ENCODE results near the gene LASP1NB.

Gene LASP1NB

DNA sequence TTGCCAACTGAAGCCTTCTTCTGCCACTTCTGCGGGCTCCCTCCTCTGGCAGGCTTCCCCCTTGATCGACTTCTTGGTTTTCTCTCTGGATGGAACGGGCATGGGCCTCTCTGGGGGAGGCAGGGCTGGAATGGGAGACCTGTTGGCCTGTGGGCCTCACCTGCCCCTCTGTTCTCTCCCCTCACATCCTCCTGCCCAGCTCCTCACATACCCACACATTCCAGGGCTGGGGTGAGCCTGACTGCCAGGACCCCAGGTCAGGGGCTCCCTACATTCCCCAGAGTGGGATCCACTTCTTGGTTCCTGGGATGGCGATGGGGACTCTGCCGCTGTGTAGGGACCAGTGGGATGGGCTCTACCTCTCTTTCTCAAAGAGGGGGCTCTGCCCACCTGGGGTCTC, 6.5 kb upstream of the LASP1NB start:
- intact Hi-C loops (cut with micrococcal nuclease) = no loop called here
- H3K36me3 Mint-ChIP-seq = no peaks in the 10 kb centered on the region

GRCh38 chr17:38919316-38920078, 5.9 kb upstream of the LASP1NB start:
- Histone ChIP-seq H3K36me3 (ENCODE audit: control insufficient read depth, insufficient read depth, low read length) (peaks cover 60% of the 10 kb centered on the region), H3K27ac (ENCODE audit: low read length) (no peak overlapping the region), H3K27me3 (ENCODE audit: control insufficient read depth, insufficient read depth, low read length) (no peaks in the 10 kb centered on the region), H3K4me1 (ENCODE audit: control insufficient read depth, insufficient read depth, low read length) (peaks cover 22% of the 10 kb centered on the region), H3K9me3 (ENCODE audit: control insufficient read depth, insufficient read depth, low read length) (no peaks in the 10 kb centered on the region), H3K4me3 (ENCODE audit: low read length) (no peak overlapping the region)
- peak overlapping the region; percentile 58 to 78 for H3K27ac Mint-ChIP-seq
- DNase-seq (no peak), ATAC-seq (no peak)
- peaks cover 28 to 58% of the 10 kb centered on the region in 2 donors for H3K4me1 Mint-ChIP-seq
- WGBS (ENCODE audit: insufficient coverage) = 97% methylated on average over 16 of the region's 16 CpGs
- H3K36me3 Mint-ChIP-seq = no peaks in the 10 kb centered on the region
- H3K9me3 Mint-ChIP-seq = no peaks in the 10 kb centered on the region
- intact Hi-C loops (cut with micrococcal nuclease) = no loop called here
- TF ChIP-seq, protein P1, sequence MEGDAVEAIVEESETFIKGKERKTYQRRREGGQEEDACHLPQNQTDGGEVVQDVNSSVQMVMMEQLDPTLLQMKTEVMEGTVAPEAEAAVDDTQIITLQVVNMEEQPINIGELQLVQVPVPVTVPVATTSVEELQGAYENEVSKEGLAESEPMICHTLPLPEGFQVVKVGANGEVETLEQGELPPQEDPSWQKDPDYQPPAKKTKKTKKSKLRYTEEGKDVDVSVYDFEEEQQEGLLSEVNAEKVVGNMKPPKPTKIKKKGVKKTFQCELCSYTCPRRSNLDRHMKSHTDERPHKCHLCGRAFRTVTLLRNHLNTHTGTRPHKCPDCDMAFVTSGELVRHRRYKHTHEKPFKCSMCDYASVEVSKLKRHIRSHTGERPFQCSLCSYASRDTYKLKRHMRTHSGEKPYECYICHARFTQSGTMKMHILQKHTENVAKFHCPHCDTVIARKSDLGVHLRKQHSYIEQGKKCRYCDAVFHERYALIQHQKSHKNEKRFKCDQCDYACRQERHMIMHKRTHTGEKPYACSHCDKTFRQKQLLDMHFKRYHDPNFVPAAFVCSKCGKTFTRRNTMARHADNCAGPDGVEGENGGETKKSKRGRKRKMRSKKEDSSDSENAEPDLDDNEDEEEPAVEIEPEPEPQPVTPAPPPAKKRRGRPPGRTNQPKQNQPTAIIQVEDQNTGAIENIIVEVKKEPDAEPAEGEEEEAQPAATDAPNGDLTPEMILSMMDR (IDR thresholded peaks at IDR 0.05) = no peak
- H3K4me3 Mint-ChIP-seq = no peak overlapping the region
- no peaks in the 10 kb centered on the region for H3K27me3 Mint-ChIP-seq (ENCODE audit: low read depth in 2 of 2)

More for the DNA sequence above, 6.5 kb upstream of the LASP1NB start:
- no peak overlapping the region for H3K4me3 Mint-ChIP-seq
- H3K4me1 Mint-ChIP-seq = peaks cover 34 to 64% of the 10 kb centered on the region in 2 donors
- H3K27me3 Mint-ChIP-seq (ENCODE audit: low read depth in 2 of 2) = no peaks in the 10 kb centered on the region
- Histone ChIP-seq H3K4me3 (ENCODE audit: low read length) (no peak overlapping the region), H3K4me1 (ENCODE audit: control insufficient read depth, insufficient read depth, low read length) (peaks cover 25% of the 10 kb centered on the region), H3K9me3 (ENCODE audit: control insufficient read depth, insufficient read depth, low read length) (no peaks in the 10 kb centered on the region), H3K27me3 (ENCODE audit: control insufficient read depth, insufficient read depth, low read length) (no peaks in the 10 kb centered on the region), H3K27ac (ENCODE audit: low read length) (no peak overlapping the region), H3K36me3 (ENCODE audit: control insufficient read depth, insufficient read depth, low read length) (peaks cover 65% of the 10 kb centered on the region)
- no peak for DNase-seq
- peak overlapping the region; percentile 48 to 58 for H3K27ac Mint-ChIP-seq
- 100% methylated on average over 5 of the region's 5 CpGs for WGBS (ENCODE audit: insufficient coverage)
- TF ChIP-seq, protein P1 (IDR thresholded peaks at IDR 0.05) = no peak
- H3K9me3 Mint-ChIP-seq = no peaks in the 10 kb centered on the region
- ATAC-seq = no peak

DNA sequence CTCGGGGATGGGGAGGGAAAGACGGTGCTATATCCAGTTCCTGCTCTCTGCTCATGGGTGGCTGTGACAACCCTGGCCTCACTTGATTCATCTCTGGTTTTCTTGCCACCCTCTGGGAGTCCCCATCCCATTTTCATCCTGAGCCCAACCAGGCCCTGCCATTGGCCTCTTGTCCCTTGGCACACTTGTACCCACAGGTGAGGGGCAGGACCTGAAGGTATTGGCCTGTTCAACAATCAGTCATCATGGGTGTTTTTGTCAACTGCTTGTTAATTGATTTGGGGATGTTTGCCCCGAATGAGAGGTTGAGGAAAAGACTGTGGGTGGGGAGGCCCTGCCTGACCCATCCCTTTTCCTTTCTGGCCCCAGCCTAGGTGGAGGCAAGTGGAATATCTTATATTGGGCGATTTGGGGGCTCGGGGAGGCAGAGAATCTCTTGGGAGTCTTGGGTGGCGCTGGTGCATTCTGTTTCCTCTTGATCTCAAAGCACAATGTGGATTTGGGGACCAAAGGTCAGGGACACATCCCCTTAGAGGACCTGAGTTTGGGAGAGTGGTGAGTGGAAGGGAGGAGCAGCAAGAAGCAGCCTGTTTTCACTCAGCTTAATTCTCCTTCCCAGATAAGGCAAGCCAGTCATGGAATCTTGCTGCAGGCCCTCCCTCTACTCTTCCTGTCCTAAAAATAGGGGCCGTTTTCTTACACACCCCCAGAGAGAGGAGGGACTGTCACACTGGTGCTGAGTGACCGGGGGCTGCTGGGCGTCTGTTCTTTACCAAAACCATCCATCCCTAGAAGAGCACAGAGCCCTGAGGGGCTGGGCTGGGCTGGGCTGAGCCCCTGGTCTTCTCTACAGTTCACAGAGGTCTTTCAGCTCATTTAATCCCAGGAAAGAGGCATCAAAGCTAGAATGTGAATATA, 4.8 kb upstream of the LASP1NB start:
- Histone ChIP-seq H3K36me3 (ENCODE audit: control insufficient read depth, insufficient read depth, low read length) (peaks cover 48% of the 10 kb centered on the region), H3K4me1 (ENCODE audit: control insufficient read depth, insufficient read depth, low read length) (peaks cover 20% of the 10 kb centered on the region), H3K4me3 (ENCODE audit: low read length) (no peak overlapping the region), H3K27ac (ENCODE audit: low read length) (no peak overlapping the region), H3K9me3 (ENCODE audit: control insufficient read depth, insufficient read depth, low read length) (no peaks in the 10 kb centered on the region), H3K27me3 (ENCODE audit: control insufficient read depth, insufficient read depth, low read length) (no peaks in the 10 kb centered on the region)
- WGBS (ENCODE audit: insufficient coverage) = 88% methylated on average over 9 of the region's 9 CpGs
- intact Hi-C loops (cut with micrococcal nuclease) = no loop called here
- DNase-seq = no peak
- TF ChIP-seq, protein P1 (IDR thresholded peaks at IDR 0.05) = no peak
- Mint-ChIP-seq H3K27me3 (ENCODE audit: low read depth in 2 of 2) (no peaks in the 10 kb centered on the region), H3K4me1 (peaks cover 28 to 57% of the 10 kb centered on the region in 2 donors), H3K36me3 (no peaks in the 10 kb centered on the region), H3K27ac (peak overlapping the region; percentile 58 to 78), H3K4me3 (no peak overlapping the region), H3K9me3 (no peaks in the 10 kb centered on the region)
- no peak for ATAC-seq

Data from natural killer cell (primary cell).